Stomach (tissue), 19 donors: ENCODE measurements around the gene HS6ST3. TPM values are rescaled to one million over a fixed set of nuclear protein-coding genes. Genes with fewer than 3 reads are reported as not detected.
A peak's percentile ranks its signal among the peaks of the same experiment; 100 is the strongest.
"Not testable (repeated sequence)": the region's sequence is repeated elsewhere in the genome, so short reads cannot be mapped to it uniquely, and the experiment has no call there.

ENCODE experiments used
- DNase-seq, 2 donors: peaks; one replicate each; pipeline versions ENCODE4 v3.0.0 to v3.0.0-alpha.2; 2013 to 2019
- H3K27ac ChIP-seq, 5 donors: fragments of 200-600 bp in 4 of 5; sonication (generic) in 4 of 5; one replicate each; pipeline ENCODE4 v1.5.1; 2013 to 2019; ENCODE audit warnings: mild to moderate bottlenecking in 1 of 5, moderate library complexity in 1 of 5
- H3K27me3 ChIP-seq, 3 donors: fragments of 200-600 bp; sonication (generic); one replicate each; pipeline ENCODE4 v1.5.1; 2017 to 2019; ENCODE audit warnings: mixed run types in 1 of 3
- H3K36me3 ChIP-seq, 4 donors: fragments of 200-600 bp; sonication (generic); 1 replicate in 3 of 4; 2 replicates in 1 of 4; pipeline ENCODE4 v1.5.1; 2016 to 2019
- H3K4me1 ChIP-seq, 4 donors: fragments of 200-600 bp; sonication (generic); one replicate each; pipeline ENCODE4 v1.5.1; 2016 to 2019
- H3K4me3 ChIP-seq, 4 donors: fragments of 200-600 bp; sonication (generic) in 3 of 4; one replicate each; pipeline ENCODE4 v1.5.1; 2016 to 2019; ENCODE audit warnings: mild to moderate bottlenecking in 1 of 4
- H3K9me3 ChIP-seq, 4 donors: fragments of 200-600 bp; sonication (generic); one replicate each; pipeline ENCODE4 v1.5.1; 2016 to 2019
- CTCF ChIP-seq, 7 experiments: fragments of 450-650 bp in 4 of 7; fragments of 200-600 bp in 3 of 7; sonication (generic) in 3 of 7; IDR thresholded peaks; one replicate each; pipeline ENCODE4 v1.5.1; 2016 to 2019; ENCODE audit warnings: antibody characterized with exemption in 7 of 7, control low read depth in 2 of 7, mild to moderate bottlenecking in 1 of 7
- EP300 ChIP-seq: sonication (generic); formaldehyde crosslinking; IDR thresholded peaks from one replicate; pipeline ENCODE4 v1.6.1; 2017; ENCODE audit warnings: antibody characterized with exemption
- POLR2A ChIP-seq, 4 donors: fragments of 450-650 bp; IDR thresholded peaks; one replicate each; pipeline ENCODE4 v1.6.1; 2016; ENCODE audit warnings: antibody characterized with exemption in 4 of 4, control low read depth in 2 of 4, mild to moderate bottlenecking in 1 of 4, moderate library complexity in 1 of 4
- POLR2AphosphoS5 ChIP-seq, 3 donors: sonication (generic); formaldehyde crosslinking; IDR thresholded peaks; one replicate each; pipeline ENCODE4 v1.6.1; 2016; ENCODE audit warnings: antibody characterized with exemption in 3 of 3
- WGBS, 5 donors: extraction: QIAGEN DNeasy Blood & Tissue Kit in 3 of 5; methylation state at CpG; one replicate each; pipeline versions ENCODE4 v1.1.5 to v1.1.7; 2013 to 2018; 5-methylcytosine and 5-hydroxymethylcytosine counted together
- intact Hi-C: fragments of 100-400 bp; cut with DNase I; formaldehyde crosslinking; loops from one replicate; pipeline ENCODE4 v1.15.1; 2023; ENCODE audit warnings: low total_unique reads
- long read RNA-seq, 10 donors: transcript quantifications; one replicate each; lab custom pipeline, GENCODE V29; 2026
- polyA plus RNA-seq, 3 donors: library from polyadenylated mRNA; stranded (reverse); fragments of 200-250 nt; gene quantifications; one replicate each; pipeline ENCODE4 v1.2.3, GENCODE V29; 2013
- total RNA-seq, 5 donors: library from RNA; depleted of rRNA; stranded (reverse); fragments of >200 nt; gene quantifications; one replicate each; pipeline versions ENCODE4 v1.1.0 to v1.2.3, GENCODE V29; 2014 to 2016
- donor health status: healthy with polysubstance abuse.
- donor health status: Bipolar disorder and iron deficiency.
- donor health status: healthy.

Gene HS6ST3
- total RNA-seq, result 1 to 10 TPM in 3 of 5 donors, under 1 TPM in 1, not detected in 1; 0.58 to 4.0 (median 3.3) TPM
- polyA plus RNA-seq, result under 1 TPM; 0.15 to 0.75 (median 0.31) TPM
- long read RNA-seq, donor 1, full-length matches to known transcripts, result 6 of 6 reads
- long read RNA-seq, donor 1, partial matches to known transcripts, result 0 of 6 reads
- long read RNA-seq, donor 1, other reads (novel, unspliced or antisense), result 0 of 6 reads
- long read RNA-seq, donor 2, full-length matches to known transcripts, result 5 of 5 reads
- long read RNA-seq, donor 2, partial matches to known transcripts, result 0 of 5 reads
- long read RNA-seq, donor 2, other reads (novel, unspliced or antisense), result 0 of 5 reads
- long read RNA-seq, donor 3, full-length matches to known transcripts, result 6 of 6 reads
- long read RNA-seq, donor 3, partial matches to known transcripts, result 0 of 6 reads
- long read RNA-seq, donor 3, other reads (novel, unspliced or antisense), result 0 of 6 reads
- long read RNA-seq, donor 4, full-length matches to known transcripts, result 5 of 5 reads
- long read RNA-seq, donor 4, partial matches to known transcripts, result 0 of 5 reads
- long read RNA-seq, donor 4, other reads (novel, unspliced or antisense), result 0 of 5 reads
- long read RNA-seq, donor 5, full-length matches to known transcripts, result 10 of 10 reads
- long read RNA-seq, donor 5, partial matches to known transcripts, result 0 of 10 reads
- long read RNA-seq, donor 5, other reads (novel, unspliced or antisense), result 0 of 10 reads
- long read RNA-seq, donor 6, full-length matches to known transcripts, result 18 of 31 reads
- long read RNA-seq, donor 6, partial matches to known transcripts, result 0 of 31 reads
- long read RNA-seq, donor 6, other reads (novel, unspliced or antisense), result 13 of 31 reads
- long read RNA-seq, donor 7, full-length matches to known transcripts, result 7 of 7 reads
- long read RNA-seq, donor 7, partial matches to known transcripts, result 0 of 7 reads
- long read RNA-seq, donor 7, other reads (novel, unspliced or antisense), result 0 of 7 reads
- long read RNA-seq, donor 8, full-length matches to known transcripts, result 5 of 12 reads
- long read RNA-seq, donor 8, partial matches to known transcripts, result 0 of 12 reads
- long read RNA-seq, donor 8, other reads (novel, unspliced or antisense), result 7 of 12 reads
- long read RNA-seq, donor 9, full-length matches to known transcripts, result 13 of 13 reads
- long read RNA-seq, donor 9, partial matches to known transcripts, result 0 of 13 reads
- long read RNA-seq, donor 9, other reads (novel, unspliced or antisense), result 0 of 13 reads
- long read RNA-seq, donor 10, full-length matches to known transcripts, result 1 of 1 reads
- long read RNA-seq, donor 10, partial matches to known transcripts, result 0 of 1 reads
- long read RNA-seq, donor 10, other reads (novel, unspliced or antisense), result 0 of 1 reads

- H3K27ac ChIP-seq, result peak within 1 kb of the TSS in 3 of 5 donors; percentile 47 to 72 (median 49)
- TF ChIP-seq POLR2AphosphoS5 (IDR thresholded peaks at IDR 0.05), result peak in 1 of 3 donors; percentile 7
- no peak for TF ChIP-seq EP300
- no peak for TF ChIP-seq CTCF (IDR thresholded peaks at IDR 0.05)
- H3K4me3 ChIP-seq, result peak within 1 kb of the TSS; percentile 44 to 67 (median 58)
- peak; percentile 73 to 77 for DNase-seq
- WGBS, 5 donors, result 0 to 2% (median 1%) methylated on average over 12 to 35 of the region's 35 CpGs
- no peaks in the 10 kb centered on the region for H3K9me3 ChIP-seq
- intact Hi-C loops, result no loop called here
- H3K36me3 ChIP-seq, result no peaks in the 10 kb centered on the region
- peaks cover 0 to 69% (median 37%) of the 10 kb centered on the region in 3 donors for H3K27me3 ChIP-seq
- peaks cover 5 to 35% (median 24%) of the 10 kb centered on the region in 4 donors for H3K4me1 ChIP-seq
Observed at GRCh38 chr13:96089749-96090239, at the start of gene HS6ST3. HS6ST3 (plus strand) TSS chr13:96090107.

- Histone ChIP-seq H3K9me3 (peaks cover 0 to 7% (median under 1%) of the 10 kb centered on the region in 4 donors), H3K27ac (no peak overlapping the region), H3K4me1 (no peaks in the 10 kb centered on the region), H3K27me3 (no peaks in the 10 kb centered on the region), H3K4me3 (no peak overlapping the region), H3K36me3 (peaks cover 0 to 3% (median 0%) of the 10 kb centered on the region in 4 donors)
- 88 to 97% (median 94%) methylated on average over 4 of the region's 4 CpGs for WGBS, 5 donors
- intact Hi-C loops, result no loop called here
- no peak for DNase-seq
- TF ChIP-seq POLR2A (IDR thresholded peaks at IDR 0.05) (no peak), CTCF (IDR thresholded peaks at IDR 0.05) (no peak), EP300 (no peak), POLR2AphosphoS5 (IDR thresholded peaks at IDR 0.05) (no peak)
Observed at GRCh38 chr13:96041326-96042110, 48.4 kb upstream of the HS6ST3 start.

- Histone ChIP-seq H3K27ac (no peak overlapping the region), H3K4me1 (no peaks in the 10 kb centered on the region), H3K9me3 (peaks cover 0 to 11% (median 3%) of the 10 kb centered on the region in 4 donors), H3K36me3 (peaks cover 0 to 8% (median 0%) of the 10 kb centered on the region in 4 donors), H3K27me3 (no peaks in the 10 kb centered on the region), H3K4me3 (no peak overlapping the region)
- no peak for TF ChIP-seq EP300
- TF ChIP-seq CTCF (IDR thresholded peaks at IDR 0.05), result no peak
- no peak for DNase-seq
- 89 to 100% (median 96%) methylated on average over 1 of the region's 1 CpG for WGBS, 5 donors
- intact Hi-C loops, result no loop called here
Observed at GRCh38 chr13:96044238-96044637, 45.7 kb upstream of the HS6ST3 start.

GRCh38 chr13:96046449-96047126 is 43.3 kb upstream of the HS6ST3 start:
- 97 to 98% (median 97%) methylated on average over 16 of the region's 16 CpGs for whole genome bisulfite sequencing, 5 donors
- H3K36me3 ChIP-seq, intact Hi-C loops, DNase-seq, H3K4me1 ChIP-seq, H3K27ac ChIP-seq, H3K27me3 ChIP-seq, H3K4me3 ChIP-seq: not testable (repeated sequence)
- H3K9me3 ChIP-seq, result peaks cover 0 to 11% (median 3%) of the 10 kb centered on the region in 4 donors

- H3K4me3 ChIP-seq, H3K27ac ChIP-seq, H3K27me3 ChIP-seq, H3K9me3 ChIP-seq, intact Hi-C loops, H3K36me3 ChIP-seq, DNase-seq: not testable (repeated sequence)
- peaks cover 0 to 17% (median 6%) of the 10 kb centered on the region in 4 donors for H3K4me1 ChIP-seq
- WGBS, 5 donors, result 87 to 98% (median 95%) methylated on average over 2 to 4 of the region's 4 CpGs
Observed at GRCh38 chr13:96050955-96051354, 39.0 kb upstream of the HS6ST3 start.

GRCh38 chr13:96051491-96051890 is 38.4 kb upstream of the HS6ST3 start:
- DNase-seq, H3K9me3 ChIP-seq, H3K27ac ChIP-seq, H3K27me3 ChIP-seq, H3K36me3 ChIP-seq, intact Hi-C loops, H3K4me3 ChIP-seq: not testable (repeated sequence)
- 95 to 98% (median 97%) methylated on average over 5 of the region's 5 CpGs for WGBS, 5 donors
- peaks cover 0 to 17% (median 6%) of the 10 kb centered on the region in 4 donors for H3K4me1 ChIP-seq
